PC-3 (cell line): ENCODE measurements around the gene MAP2K2. TPM values are rescaled to one million over a fixed set of nuclear protein-coding genes. Genes with fewer than 3 reads are reported as not detected.

Source experiments
- ATAC-seq: fragments of 200-7000 bp; cut with Tn5 transposase; 2 replicates; pipeline ENCODE4 v1.9.1; 2020; ENCODE audit warnings: mild to moderate bottlenecking, moderate library complexity
- BruUV-seq: library from RNA; stranded (reverse); fragments of 400-500 nt; replicated peaks from 2 replicates; lab custom pipeline; 2021; lab: Mats Ljungman, UMichigan
- CTCF ChIA-PET: fragments of 300-600 bp; sonication (Branson Sonifier 250); formaldehyde crosslinking; loops from one replicate; lab custom pipeline; 2022; ENCODE audit warnings: antibody characterized with exemption; lab: Charles Lee
- POLR2A ChIA-PET: fragments of 300-600 bp; sonication (Branson Sonifier 250); formaldehyde crosslinking; loops from one replicate; lab custom pipeline; 2022; ENCODE audit warnings: antibody characterized with exemption; ENCODE audit not compliant: unreplicated experiment; lab: Charles Lee
- DNase-seq: peaks from one replicate; pipeline ENCODE4 v3.0.0-alpha.2; 2015
- H2AFZ ChIP-seq: fragments of 300-600 bp; sonication (generic); 2 replicates; pipeline ENCODE4 v1.6.0; 2016; ENCODE audit warnings: antibody characterized with exemption, low read length
- H3F3A ChIP-seq: fragments of 300-600 bp; sonication (generic); one replicate; pipeline ENCODE4 v1.6.0; 2017; ENCODE audit warnings: antibody characterized with exemption, low read length, control low read depth, mild to moderate bottlenecking; ENCODE audit not compliant: unreplicated experiment
- H3K27ac ChIP-seq: fragments of 300-600 bp; sonication (generic); 2 replicates; pipeline ENCODE4 v1.5.1; 2016; ENCODE audit warnings: mild to moderate bottlenecking, low read length
- H3K27me3 ChIP-seq: fragments of 300-600 bp; sonication (generic); 2 replicates; pipeline ENCODE4 v1.6.1; 2016; ENCODE audit warnings: low read length, mixed read lengths
- H3K36me3 ChIP-seq: fragments of 300-600 bp; sonication (generic); 2 replicates; pipeline ENCODE4 v1.6.1; 2016; ENCODE audit warnings: low read depth, mixed run types, low read length, mixed read lengths
- H3K4me1 ChIP-seq: fragments of 300-600 bp; sonication (generic); 2 replicates; pipeline ENCODE4 v1.5.1; 2016; ENCODE audit warnings: low read length; ENCODE audit not compliant: insufficient read depth
- H3K4me2 ChIP-seq: fragments of 300-600 bp; sonication (generic); 2 replicates; pipeline ENCODE4 v1.6.0; 2016; ENCODE audit warnings: low read length
- H3K4me3 ChIP-seq: fragments of 300-600 bp; sonication (generic); 2 replicates; pipeline ENCODE4 v1.5.1; 2016; ENCODE audit warnings: mild to moderate bottlenecking, low read length, mixed read lengths
- H3K79me2 ChIP-seq: fragments of 300-600 bp; sonication (generic); 2 replicates; pipeline ENCODE4 v1.6.1; 2017; ENCODE audit warnings: low read length, mixed read lengths
- H3K9ac ChIP-seq: fragments of 300-600 bp; sonication (generic); 2 replicates; pipeline ENCODE4 v1.6.0; 2016; ENCODE audit warnings: mild to moderate bottlenecking, low read length
- H3K9me2 ChIP-seq: fragments of 300-600 bp; sonication (generic); replicated peaks from 2 replicates; pipeline ENCODE4 v1.6.1; 2016; ENCODE audit warnings: mixed run types, low read length, mixed read lengths
- H3K9me3 ChIP-seq: fragments of 300-600 bp; sonication (generic); 2 replicates; pipeline ENCODE4 v1.6.1; 2016; ENCODE audit warnings: low read length, mixed read lengths
- H4K20me1 ChIP-seq: fragments of 300-600 bp; sonication (generic); 2 replicates; pipeline ENCODE4 v1.6.1; 2016; ENCODE audit warnings: low read length, mixed read lengths
- EZH2 ChIP-seq: fragments of 300-600 bp; sonication (generic); IDR thresholded peaks from one replicate; pipeline ENCODE4 v1.6.1; 2017; ENCODE audit warnings: antibody characterized with exemption, mild to moderate bottlenecking, low read length; ENCODE audit not compliant: unreplicated experiment
- EZH2phosphoT487 ChIP-seq: fragments of 300-600 bp; sonication (generic); IDR thresholded peaks from 2 replicates; pipeline ENCODE4 v1.6.1; 2018; ENCODE audit warnings: mild to moderate bottlenecking, antibody characterized with exemption, low read length, borderline replicate concordance
- intact Hi-C: fragments of 100-400 bp; cut with micrococcal nuclease; formaldehyde crosslinking; loops from 2 replicates; pipeline ENCODE4 v1.9.0; 2023
- total RNA-seq: library from RNA; depleted of rRNA; stranded (reverse); fragments of >200 nt; gene quantifications from 2 replicates; pipeline ENCODE4 v1.2.3, GENCODE V29; 2014
- TF ChIP-seq, protein P1 (sequence below): fragments of 300-600 bp; sonication (generic); conservative IDR thresholded peaks from 2 replicates; pipeline ENCODE4 v1.5.1; 2017; ENCODE audit warnings: antibody characterized with exemption, low read depth, mild to moderate bottlenecking, low read length

Gene MAP2K2
- total RNA-seq, 1 experiment from 2014 or later = 229 TPM

DNA sequence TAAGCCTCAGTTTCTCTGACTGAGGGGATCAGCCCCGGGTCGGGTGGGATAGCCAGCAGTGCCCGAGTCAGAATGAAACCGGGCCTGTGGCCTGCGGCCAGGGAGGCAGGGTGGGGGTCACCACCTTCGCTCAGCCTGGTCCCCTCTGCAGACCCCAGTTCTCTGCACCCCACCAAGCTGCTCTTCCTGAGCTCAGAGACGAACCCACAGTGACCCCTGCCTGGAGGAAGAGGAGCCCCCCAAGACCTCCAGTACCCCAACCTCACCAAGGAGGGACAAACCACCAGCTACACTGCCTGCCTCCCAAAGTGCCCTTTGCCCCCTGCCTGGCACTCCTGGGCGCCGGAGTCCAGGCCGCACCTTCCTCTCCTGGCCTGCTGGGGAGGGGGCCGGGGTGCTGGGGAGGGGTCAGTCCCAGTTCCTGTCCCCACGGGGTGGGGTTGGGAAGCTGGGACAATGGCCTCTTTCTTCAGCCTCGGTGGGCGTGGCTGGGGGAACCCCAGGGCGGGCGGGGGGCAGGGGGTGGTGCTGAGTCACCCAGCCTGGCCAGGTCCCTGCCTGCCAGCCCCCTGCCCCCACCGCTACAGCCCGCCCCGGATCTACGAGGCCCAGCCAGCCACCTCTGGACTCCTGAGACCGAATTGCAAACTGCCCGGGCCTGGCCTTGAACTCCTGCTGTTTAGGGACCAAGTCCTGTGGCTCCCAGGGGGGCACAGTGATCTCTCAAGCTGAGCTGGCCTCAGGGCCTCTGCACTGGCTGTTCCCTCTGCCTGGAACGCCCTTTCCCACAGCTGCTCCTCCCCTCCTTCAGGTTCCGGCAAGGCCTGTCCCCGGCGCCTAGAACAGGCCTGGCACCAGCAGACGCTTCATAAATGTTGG is 71.6 kb downstream of the MAP2K2 start:
- H3K36me3 ChIP-seq = peaks cover 9% of the 10 kb centered on the region
- H3K9ac ChIP-seq = peak overlapping the region; percentile 93
- TF ChIP-seq EZH2 = no peak
- no peak for TF ChIP-seq EZH2phosphoT487
- TF ChIP-seq, protein P1, sequence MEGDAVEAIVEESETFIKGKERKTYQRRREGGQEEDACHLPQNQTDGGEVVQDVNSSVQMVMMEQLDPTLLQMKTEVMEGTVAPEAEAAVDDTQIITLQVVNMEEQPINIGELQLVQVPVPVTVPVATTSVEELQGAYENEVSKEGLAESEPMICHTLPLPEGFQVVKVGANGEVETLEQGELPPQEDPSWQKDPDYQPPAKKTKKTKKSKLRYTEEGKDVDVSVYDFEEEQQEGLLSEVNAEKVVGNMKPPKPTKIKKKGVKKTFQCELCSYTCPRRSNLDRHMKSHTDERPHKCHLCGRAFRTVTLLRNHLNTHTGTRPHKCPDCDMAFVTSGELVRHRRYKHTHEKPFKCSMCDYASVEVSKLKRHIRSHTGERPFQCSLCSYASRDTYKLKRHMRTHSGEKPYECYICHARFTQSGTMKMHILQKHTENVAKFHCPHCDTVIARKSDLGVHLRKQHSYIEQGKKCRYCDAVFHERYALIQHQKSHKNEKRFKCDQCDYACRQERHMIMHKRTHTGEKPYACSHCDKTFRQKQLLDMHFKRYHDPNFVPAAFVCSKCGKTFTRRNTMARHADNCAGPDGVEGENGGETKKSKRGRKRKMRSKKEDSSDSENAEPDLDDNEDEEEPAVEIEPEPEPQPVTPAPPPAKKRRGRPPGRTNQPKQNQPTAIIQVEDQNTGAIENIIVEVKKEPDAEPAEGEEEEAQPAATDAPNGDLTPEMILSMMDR = no peak
- intact Hi-C loops = no loop called here
- no peak overlapping the region for H2AFZ ChIP-seq
- ChIA-PET POLR2A (interaction anchor here (0.6 kb wide), 2 partner anchors 10 to 14 kb away, joined by 3 to 4 read pairs; partner anchors contain the start of gene ZBTB7A), CTCF (no interaction called here)
- H3K27ac ChIP-seq = peak overlapping the region; percentile 99
- H3K9me3 ChIP-seq = no peaks in the 10 kb centered on the region
- H3K4me3 ChIP-seq = peak overlapping the region; percentile 50
- H3K27me3 ChIP-seq = no peaks in the 10 kb centered on the region
- peak overlapping the region; percentile 80 for H3K4me2 ChIP-seq
- BruUV-seq = no TSS peak
- peak; percentile 77 for ATAC-seq
- H3K9me2 ChIP-seq = no peaks in the 10 kb centered on the region
- no peaks in the 10 kb centered on the region for H3F3A ChIP-seq
- peak; percentile 64 for DNase-seq
- H3K79me2 ChIP-seq = peaks cover 83% of the 10 kb centered on the region
- H3K4me1 ChIP-seq = peaks cover 25% of the 10 kb centered on the region
- H4K20me1 ChIP-seq = peaks cover 5% of the 10 kb centered on the region; the same call in 1 of the 2 replicates

DNA sequence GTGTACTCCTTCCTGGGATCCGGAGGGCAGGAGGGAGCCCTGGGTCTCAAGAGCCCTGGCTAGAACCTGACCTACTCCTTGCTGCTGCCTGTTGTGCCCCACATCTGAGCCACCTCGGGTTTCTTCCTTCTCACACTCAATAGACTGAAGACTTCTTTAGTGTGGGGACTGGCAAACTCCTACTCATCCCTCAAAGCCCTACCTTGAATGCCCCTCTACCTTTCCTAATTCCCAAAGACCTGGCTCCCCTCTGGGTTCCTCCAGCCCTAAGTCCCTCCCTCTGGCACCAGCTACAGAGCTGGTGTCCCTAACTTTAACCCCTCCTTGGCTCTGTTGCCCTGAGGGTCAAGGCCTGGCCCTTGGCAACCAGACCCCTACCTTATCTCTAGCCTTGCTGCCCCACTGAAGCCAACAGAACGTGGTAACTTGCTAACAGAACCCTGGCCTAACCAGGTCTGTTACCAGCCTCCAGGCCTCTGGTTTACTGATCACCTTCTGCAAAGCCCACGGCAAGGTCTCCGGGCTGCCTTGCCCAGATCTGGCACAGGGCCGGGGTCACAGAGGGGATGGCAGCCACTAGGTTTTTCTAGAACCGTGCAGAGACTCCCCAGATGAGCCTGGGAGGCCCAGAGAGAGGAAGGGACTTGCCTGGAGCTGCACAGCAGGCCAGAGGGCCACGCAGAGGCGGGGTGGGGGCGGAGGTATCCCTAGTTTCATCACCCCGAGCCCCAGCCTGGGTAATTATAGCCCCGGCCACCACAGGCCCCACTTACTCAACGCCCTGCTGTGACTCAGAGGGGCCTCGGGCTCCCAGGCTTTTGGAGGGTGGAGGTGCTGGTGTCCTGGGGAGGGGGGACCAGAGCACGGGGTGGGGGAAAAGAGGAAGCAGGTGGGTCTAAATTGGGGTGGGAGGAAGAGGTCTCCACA is 72.5 kb downstream of the MAP2K2 start:
- peak; percentile 47 for ATAC-seq
- Histone ChIP-seq H3K27ac (peak overlapping the region; percentile 99), H3K4me2 (peak overlapping the region; percentile 80), H3K4me3 (peak overlapping the region; percentile 50), H3K36me3 (peaks cover 9% of the 10 kb centered on the region), H3K4me1 (peaks cover 25% of the 10 kb centered on the region), H3F3A (no peaks in the 10 kb centered on the region), H2AFZ (no peak overlapping the region), H4K20me1 (peaks cover 5% of the 10 kb centered on the region; the same call in 1 of the 2 replicates), H3K9me3 (no peaks in the 10 kb centered on the region), H3K9me2 (no peaks in the 10 kb centered on the region), H3K9ac (peak overlapping the region; percentile 93), H3K27me3 (no peaks in the 10 kb centered on the region), H3K79me2 (peaks cover 75% of the 10 kb centered on the region)
- peak; percentile 63 for DNase-seq
- TF ChIP-seq EZH2 = no peak
- TF ChIP-seq EZH2phosphoT487 = no peak
- TF ChIP-seq, protein P1 = no peak
- intact Hi-C loops = no loop called here
- POLR2A ChIA-PET = no interaction called here
- BruUV-seq = no TSS peak
- CTCF ChIA-PET = no interaction called here
